Right ventricle myocardium inferior (tissue), 1 donor: ENCODE results near the gene HABP4. TPM values are rescaled to one million over a fixed set of nuclear protein-coding genes. Genes with fewer than 3 reads are reported as not detected.

ENCODE experiments used
- ATAC-seq: fragments of 200-7000 bp; cut with Tn5 transposase; one replicate; pipeline ENCODE4 v1.9.1; 2020; ENCODE audit warnings: mild to moderate bottlenecking, moderate library complexity
- DNase-seq: peaks from one replicate; pipeline ENCODE4 v3.0.0; 2021; ENCODE audit errors: missing footprints
- intact Hi-C: fragments of 100-400 bp; cut with DNase I; formaldehyde crosslinking; loops from one replicate; pipeline ENCODE4 v1.11.0; 2022
- total RNA-seq: library from RNA; stranded (reverse); fragmentation: NEBNext Ultra II Directional; extraction: Animal tissue kit (Norgen Biotek cat#: 25700); gene quantifications from one replicate; pipeline ENCODE4 v1.2.1, GENCODE V29; 2021
- donor health status: DM: no; HTN: yes; CAD: no; lungs with severe emphysema.

The HABP4 gene
- total RNA-seq, 1 donor from 2014 or later: 25.8 TPM

- ATAC-seq (no peak), DNase-seq (no peak)
- intact Hi-C loops: no loop called here
Observed at GRCh38 chr9:96425500-96426169, 24.3 kb upstream of the HABP4 start.

- no peak for DNase-seq
- ATAC-seq: no peak
- intact Hi-C loops: no loop called here
Observed at GRCh38 chr9:96429732-96430131, 20.2 kb upstream of the HABP4 start.

DNA sequence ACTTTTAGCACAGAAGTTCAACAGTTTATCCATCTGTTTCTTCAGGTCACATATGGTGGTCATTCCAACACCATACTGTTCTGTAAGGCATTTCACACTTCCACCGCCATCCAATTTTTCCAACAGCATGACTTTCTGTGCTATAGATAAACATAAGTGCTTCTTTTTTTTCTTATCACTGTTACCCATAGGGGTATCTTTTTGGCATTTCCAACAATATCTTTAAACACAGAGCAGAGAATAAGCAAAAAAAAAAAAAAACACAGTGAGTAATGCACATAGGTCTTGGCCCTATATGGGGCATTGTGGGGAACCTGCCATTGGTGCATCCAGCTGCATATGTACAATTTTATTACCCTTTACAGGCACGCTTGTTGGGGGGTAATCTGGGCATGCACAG, 19.6 kb upstream of the HABP4 start:
- intact Hi-C loops: no loop called here
- DNase-seq: no peak
- ATAC-seq: no peak

DNA sequence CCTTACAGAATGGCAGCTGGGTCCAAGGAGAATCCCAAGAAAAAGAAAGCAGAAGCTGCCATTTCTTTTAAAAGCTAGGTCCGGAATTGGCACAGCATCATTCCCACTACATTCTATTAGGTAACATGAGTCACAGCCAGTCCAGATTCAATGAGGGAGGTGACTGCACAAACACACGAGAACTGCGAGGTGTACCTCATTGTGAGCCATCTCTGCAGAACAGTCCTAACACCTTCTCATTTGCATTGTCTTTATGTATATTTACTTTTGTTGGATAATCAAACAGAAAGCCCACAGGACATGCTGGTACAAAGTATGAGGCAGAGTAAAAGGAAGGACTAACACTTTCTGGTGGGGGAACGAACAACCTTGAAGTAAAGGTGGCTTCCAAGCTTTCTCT, 14.6 kb upstream of the HABP4 start:
- DNase-seq (no peak), ATAC-seq (no peak)
- intact Hi-C loops: no loop called here

DNA sequence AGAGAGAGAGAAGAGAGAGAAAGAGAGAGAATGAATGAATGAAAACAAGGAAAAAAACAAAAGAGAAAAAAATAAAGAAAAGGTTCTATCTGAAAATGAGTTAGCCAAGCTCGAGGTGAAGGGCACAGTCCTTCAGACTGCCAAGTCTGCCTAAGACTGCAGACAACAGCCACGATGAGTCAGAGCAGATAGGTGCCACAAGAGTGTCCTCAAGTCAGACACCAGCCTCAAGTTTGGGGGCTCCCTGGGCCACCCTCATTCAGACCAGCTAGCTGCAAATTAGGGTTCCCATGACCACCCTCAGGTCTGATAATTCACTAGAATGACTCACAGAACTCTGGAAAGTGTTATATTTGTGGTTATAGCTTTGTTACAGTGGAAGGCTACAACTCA, 13.9 kb upstream of the HABP4 start:
- intact Hi-C loops: no loop called here
- ATAC-seq: no peak
- DNase-seq: no peak

GRCh38 chr9:96436456-96437126, 13.4 kb upstream of the HABP4 start:
- DNase-seq (no peak), ATAC-seq (no peak)
- intact Hi-C loops: no loop called here

GRCh38 chr9:96437454-96437853, 12.5 kb upstream of the HABP4 start:
- intact Hi-C loops: no loop called here
- DNase-seq (no peak), ATAC-seq (no peak)

- no peak for DNase-seq
- ATAC-seq: no peak
- intact Hi-C loops: no loop called here
Observed at GRCh38 chr9:96440671-96441199, 9.2 kb upstream of the HABP4 start.

GRCh38 chr9:96441798-96442445, 8.0 kb upstream of the HABP4 start:
- intact Hi-C loops: no loop called here
- DNase-seq (no peak), ATAC-seq (no peak)

DNA sequence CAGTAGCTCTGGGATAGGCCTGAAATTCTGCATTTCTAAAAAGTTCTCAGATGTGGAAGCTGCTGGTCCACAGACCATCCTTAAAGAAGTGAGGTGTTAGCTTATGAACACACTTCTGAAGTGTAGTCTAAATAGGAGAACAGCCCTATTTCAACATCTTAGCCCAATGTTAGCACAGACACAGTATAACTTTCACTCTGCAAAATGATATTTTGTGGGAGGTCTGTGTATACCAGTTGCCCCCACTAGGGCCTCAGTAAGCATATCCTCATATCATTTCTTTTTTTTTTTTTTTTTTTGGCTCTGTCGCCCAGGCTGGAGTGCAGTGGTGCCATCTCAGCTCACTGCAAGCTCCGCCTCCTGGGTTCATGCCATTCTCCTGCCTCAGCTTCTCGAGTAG, 7.5 kb upstream of the HABP4 start:
- intact Hi-C loops: no loop called here
- ATAC-seq (no peak), DNase-seq (no peak)

DNA sequence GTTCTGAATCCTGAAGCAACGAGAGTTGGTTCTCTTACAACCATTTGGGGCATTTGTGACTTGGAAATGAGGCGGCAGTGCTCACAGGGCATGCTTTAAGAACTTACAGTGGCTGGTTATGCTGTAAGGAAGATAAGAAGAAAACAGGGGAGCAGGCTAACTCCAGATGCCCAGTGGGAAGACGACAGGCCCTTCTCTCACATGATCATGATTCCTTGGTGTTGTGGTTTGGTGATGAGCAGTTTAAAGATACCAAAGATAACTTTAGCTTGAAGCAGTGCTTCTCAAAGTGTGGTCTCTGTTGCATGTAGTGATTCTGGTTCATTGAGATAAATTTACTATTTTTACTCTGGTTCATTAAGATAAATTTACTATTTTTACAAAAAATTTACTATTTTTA, 2.6 kb upstream of the HABP4 start:
- intact Hi-C loops: no loop called here
- no peak for ATAC-seq
- DNase-seq: no peak

DNA sequence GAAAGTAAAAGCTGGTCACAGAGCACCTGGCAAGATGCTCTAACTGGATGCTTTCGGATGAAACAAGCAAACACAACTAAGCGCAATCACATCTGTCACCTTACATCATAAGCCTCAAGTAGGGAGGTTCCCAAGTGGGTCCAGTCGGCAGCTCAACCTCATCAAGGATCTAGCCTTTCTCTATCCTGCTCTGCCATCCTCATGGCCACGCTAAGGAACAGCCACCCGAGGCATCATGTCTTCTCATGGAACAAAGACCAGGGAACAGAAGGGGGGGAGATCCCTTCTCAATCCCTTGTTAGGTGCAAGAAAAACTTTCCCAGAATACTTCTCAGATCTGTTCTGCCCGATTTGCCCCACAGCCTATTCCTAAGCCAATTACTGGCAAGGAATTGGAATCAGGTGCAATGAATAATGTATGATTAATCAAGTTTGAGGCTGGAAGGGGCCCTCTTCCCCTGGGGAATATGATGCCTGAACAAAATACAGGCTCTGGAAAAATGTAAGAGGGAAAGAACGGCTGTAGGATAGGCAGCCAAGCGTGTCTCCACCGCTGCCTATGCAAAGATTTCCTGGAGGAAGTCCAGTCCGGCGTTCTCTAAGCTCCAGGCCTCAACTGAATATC, 1.3 kb upstream of the HABP4 start:
- no peak for DNase-seq
- ATAC-seq: no peak
- intact Hi-C loops: no loop called here

GRCh38 chr9:96449523-96449844, 485 bp upstream of the HABP4 start:
- DNase-seq: no peak
- intact Hi-C loops: no loop called here
- ATAC-seq: peak; percentile 21

DNA sequence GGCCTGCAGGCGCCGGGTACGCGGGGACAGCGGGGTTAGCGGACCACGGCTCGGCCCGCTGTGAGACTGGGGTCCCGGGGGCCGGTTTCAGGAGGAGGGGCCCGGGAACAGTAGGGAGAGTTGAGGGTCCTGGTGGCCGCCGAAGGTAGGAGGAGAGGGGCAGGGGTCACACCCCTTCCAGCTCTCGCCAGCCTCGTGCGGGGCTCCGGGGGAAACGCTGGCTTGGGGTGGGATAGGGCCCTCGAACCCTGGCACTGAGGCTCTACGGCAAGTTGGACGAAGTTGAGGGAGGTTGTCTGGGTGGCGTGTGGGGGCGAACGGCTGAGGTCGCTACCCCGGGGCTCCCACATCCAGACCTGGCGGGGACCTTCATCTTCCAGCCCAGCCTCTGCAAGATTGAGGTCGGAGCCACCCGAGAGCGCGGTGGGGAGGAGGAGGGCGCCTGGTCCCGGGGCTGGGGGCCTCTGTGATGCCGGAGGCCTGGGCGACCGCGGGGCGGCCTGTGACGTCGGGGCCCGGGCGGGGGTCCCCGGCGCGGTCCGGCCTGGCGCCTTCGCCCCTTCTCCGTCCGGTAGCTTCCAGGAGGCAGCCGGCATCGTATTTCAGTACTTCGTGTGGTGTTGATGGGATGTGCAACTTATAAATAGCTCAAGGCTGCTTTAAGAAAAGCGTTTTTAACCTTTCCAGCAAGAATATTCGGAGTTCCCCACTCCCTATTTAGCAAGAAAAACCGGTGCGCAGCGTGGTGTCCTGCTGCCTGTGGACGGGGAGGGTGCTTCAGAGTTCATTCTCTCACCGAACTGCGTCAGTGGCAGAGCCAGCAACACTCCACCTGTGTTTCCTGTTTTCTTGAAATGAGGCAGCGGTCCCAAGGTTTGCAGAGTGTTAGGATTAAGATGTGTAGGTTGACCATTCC, 902 bp downstream of the HABP4 start:
- intact Hi-C loops: loop anchor here (2.0 to 10.0 kb wide), 5 partner anchors 32 to 204 kb away; partner anchors contain the start of genes CDC14B, PRXL2C, SLC35D2 and ZNF367
- no peak for DNase-seq
- no peak for ATAC-seq

GRCh38 chr9:96453625-96454024, 3.7 kb downstream of the HABP4 start:
- DNase-seq (no peak), ATAC-seq (no peak)
- intact Hi-C loops: loop anchor here (5.0 to 10.0 kb wide), 2 partner anchors 71 to 101 kb away; partner anchors contain the start of gene SLC35D2

GRCh38 chr9:96457266-96457665, 7.3 kb downstream of the HABP4 start:
- intact Hi-C loops: loop anchor here (10.0 kb wide), 1 partner anchor 98 kb away; no protein-coding TSS in a partner anchor
- ATAC-seq: no peak
- DNase-seq: no peak

DNA sequence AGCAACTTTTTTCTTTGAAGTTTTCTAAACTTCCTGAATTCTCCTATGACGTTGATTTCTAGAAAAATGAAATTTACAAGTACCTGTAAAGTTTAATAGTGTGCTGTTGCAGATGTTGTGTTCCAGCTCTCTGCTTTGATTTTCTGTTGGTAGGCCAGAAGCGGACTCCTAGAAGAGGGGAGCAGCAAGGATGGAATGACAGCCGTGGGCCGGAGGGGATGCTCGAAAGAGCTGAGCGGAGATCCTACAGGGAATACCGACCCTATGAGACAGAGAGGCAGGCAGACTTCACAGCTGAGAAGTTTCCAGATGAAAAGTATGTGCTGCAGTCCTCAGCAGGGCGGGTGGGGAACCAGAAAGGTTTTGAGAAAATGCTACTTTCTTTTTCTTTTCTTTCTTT, 8.3 kb downstream of the HABP4 start:
- intact Hi-C loops: loop anchor here (10.0 kb wide), 1 partner anchor 97 kb away; no protein-coding TSS in a partner anchor
- ATAC-seq: no peak

DNA sequence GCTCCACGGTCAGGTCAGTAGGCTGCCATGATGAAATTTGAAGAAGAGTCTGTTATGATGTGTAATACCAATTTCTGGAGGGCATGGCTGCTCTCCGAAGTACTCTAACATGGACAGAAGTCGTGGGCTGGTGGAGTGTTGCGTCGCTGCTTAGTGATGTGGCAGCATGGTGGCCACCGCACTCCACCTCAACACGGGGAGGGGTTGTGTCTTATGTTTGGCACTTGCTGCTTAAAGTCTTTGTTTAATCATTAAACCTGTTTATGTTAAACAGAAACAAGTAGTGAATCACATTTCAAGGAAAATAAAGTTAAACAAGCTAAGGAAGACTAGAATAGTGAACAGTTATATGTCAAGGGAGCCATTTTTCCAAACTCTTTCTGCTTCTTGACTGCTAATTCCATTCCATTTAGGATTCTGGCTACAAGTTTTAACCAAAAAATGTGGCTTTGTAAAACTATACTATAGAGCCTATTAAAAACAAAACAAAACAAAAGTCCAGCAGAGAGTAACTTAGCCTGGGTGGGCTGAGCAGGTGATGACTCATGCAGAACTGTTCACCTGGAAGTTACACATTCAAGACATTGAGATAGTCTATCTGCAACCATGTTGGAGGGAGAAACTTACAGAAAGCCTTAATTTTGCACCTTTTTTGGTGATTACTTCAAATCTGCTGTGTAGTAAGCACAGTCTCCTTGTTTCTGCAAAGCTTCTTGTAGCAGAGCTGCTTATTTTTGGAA, 9.5 kb downstream of the HABP4 start:
- DNase-seq (no peak), ATAC-seq (no peak)
- intact Hi-C loops: loop anchor here (10.0 kb wide), 1 partner anchor 95 kb away; no protein-coding TSS in a partner anchor

More for the DNA sequence above, 8.3 kb downstream of the HABP4 start:
- no peak for DNase-seq
